Upper lobe of left lung (tissue), 4 donors: ENCODE measurements around the gene LCOR.

Source experiments
- CTCF ChIP-seq, 6 experiments: fragments of 450-650 bp in 4 of 6; fragments of 200-600 bp in 2 of 6; sonication (generic) in 2 of 6; IDR thresholded peaks; one replicate each; pipeline ENCODE4 v1.5.1; 2016 to 2019; ENCODE audit warnings: antibody characterized with exemption in 6 of 6
- POLR2A ChIP-seq, 4 donors: fragments of 450-650 bp; IDR thresholded peaks; one replicate each; pipeline ENCODE4 v1.5.1; 2016 to 2017; ENCODE audit warnings: antibody characterized with exemption in 4 of 4, mild to moderate bottlenecking in 2 of 4

GRCh38 chr10:96978621-96979154 is 146.6 kb downstream of the LCOR start:
- TF ChIP-seq CTCF (IDR thresholded peaks at IDR 0.05) (no peak), POLR2A (IDR thresholded peaks at IDR 0.05) (no peak)
